ENCODE data around the gene IGFALS.

The IGFALS gene

DNA sequence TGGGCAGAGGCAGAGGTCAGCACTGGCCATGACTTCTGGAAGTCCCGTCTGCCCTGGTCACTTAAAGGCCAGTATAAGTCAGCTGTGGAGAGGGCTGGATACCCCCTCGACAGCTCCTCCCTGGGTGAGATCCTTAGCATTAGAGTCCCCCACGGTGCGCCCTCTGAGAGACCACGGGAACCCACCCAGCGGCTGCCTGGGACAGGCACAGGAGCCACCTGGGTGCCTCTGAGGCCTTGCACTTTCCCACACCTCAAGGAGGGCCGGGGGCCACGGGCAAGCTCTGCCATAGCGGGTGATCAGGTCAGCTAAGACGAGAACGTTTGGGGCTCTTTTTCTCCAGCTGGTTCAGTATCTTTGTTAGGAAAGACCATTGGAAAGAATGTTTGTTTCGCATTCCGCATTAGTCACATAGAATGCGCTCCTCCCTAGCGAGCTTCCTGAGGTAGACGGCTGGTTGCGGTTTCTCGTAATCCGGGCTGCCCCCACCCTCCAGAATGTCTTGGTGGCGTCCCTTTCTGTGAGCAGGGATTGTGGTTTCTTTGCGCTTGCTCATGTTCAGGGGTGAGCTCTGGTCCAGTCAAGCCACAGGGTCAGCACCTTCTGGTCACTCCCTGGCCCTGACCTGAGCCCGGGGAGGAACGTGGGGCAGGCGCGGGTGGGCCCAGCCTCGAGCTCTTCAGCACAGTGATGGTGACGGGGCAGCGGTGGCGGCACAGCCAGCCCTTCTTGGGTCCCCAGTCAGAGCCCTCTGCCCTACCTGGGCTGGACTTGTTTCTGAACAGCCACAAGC, 47.4 kb downstream of the IGFALS start:
- peak; percentile 54 for ATAC-seq
- TF ChIP-seq ZFP3 (CRISPR knock-in tag; IDR thresholded peaks at IDR 0.05) (no peak), ESRRG (CRISPR knock-in tag; IDR thresholded peaks at IDR 0.05) (no peak), ARNTL (CRISPR knock-in tag; IDR thresholded peaks at IDR 0.05; ENCODE audit: borderline replicate concordance, low read depth) (no peak), ZNF8 (CRISPR knock-in tag; IDR thresholded peaks at IDR 0.05) (no peak), CSDC2 (CRISPR knock-in tag; IDR thresholded peaks at IDR 0.05) (no peak), TOX (CRISPR knock-in tag; IDR thresholded peaks at IDR 0.05; ENCODE audit: borderline replicate concordance) (no peak), ZNF565 (CRISPR knock-in tag; conservative IDR thresholded peaks at IDR 0.05; ENCODE audit: low read depth) (no peak)
- TF ChIP-seq, protein P1, sequence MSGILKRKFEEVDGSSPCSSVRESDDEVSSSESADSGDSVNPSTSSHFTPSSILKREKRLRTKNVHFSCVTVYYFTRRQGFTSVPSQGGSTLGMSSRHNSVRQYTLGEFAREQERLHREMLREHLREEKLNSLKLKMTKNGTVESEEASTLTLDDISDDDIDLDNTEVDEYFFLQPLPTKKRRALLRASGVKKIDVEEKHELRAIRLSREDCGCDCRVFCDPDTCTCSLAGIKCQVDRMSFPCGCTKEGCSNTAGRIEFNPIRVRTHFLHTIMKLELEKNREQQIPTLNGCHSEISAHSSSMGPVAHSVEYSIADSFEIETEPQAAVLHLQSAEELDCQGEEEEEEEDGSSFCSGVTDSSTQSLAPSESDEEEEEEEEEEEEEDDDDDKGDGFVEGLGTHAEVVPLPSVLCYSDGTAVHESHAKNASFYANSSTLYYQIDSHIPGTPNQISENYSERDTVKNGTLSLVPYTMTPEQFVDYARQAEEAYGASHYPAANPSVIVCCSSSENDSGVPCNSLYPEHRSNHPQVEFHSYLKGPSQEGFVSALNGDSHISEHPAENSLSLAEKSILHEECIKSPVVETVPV (CRISPR knock-in tag; IDR thresholded peaks at IDR 0.05): no peak
- TF ChIP-seq, protein P2, sequence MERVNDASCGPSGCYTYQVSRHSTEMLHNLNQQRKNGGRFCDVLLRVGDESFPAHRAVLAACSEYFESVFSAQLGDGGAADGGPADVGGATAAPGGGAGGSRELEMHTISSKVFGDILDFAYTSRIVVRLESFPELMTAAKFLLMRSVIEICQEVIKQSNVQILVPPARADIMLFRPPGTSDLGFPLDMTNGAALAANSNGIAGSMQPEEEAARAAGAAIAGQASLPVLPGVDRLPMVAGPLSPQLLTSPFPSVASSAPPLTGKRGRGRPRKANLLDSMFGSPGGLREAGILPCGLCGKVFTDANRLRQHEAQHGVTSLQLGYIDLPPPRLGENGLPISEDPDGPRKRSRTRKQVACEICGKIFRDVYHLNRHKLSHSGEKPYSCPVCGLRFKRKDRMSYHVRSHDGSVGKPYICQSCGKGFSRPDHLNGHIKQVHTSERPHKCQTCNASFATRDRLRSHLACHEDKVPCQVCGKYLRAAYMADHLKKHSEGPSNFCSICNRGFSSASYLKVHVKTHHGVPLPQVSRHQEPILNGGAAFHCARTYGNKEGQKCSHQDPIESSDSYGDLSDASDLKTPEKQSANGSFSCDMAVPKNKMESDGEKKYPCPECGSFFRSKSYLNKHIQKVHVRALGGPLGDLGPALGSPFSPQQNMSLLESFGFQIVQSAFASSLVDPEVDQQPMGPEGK (CRISPR knock-in tag; IDR thresholded peaks at IDR 0.05; ENCODE audit: borderline replicate concordance): no peak

DNA sequence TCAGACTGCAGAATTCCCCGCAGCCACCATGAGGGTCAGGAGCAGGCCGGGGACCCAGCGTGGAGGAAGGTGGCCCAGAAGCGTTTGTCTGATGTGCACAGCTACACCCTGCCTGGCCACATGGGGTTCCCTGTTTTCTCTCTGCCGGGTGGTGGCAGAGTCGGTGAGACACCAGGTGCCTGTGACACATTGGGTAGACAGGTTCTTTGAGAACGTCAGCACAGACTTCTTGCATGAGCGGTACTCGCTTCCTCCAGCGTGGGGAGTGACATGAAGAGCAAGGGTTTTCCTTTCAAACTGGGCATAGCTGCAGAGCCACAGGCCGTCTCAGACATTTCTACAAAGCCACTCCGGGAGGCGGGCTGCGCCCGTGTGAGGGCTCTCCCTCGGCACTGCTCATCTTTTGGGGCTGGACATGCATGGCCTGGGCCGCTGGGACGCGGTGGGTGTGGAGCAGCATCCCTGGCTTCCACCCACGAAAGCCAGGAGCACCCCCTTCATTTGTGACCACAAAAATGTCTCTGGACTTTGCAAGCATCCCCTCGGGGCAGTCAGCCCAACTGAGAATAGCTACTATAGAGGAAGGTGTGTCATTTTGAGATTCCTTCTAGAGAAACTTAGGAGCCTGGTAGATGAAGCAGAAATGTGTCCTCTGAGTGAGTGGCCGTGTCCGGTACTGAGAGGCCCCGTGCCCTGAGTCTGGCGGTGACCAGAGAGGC, 48.2 kb downstream of the IGFALS start:
- ATAC-seq: peak; percentile 27
- TF ChIP-seq TCF4 (CRISPR knock-in tag; IDR thresholded peaks at IDR 0.05; ENCODE audit: borderline replicate concordance) (no peak), ZNF70 (CRISPR knock-in tag; IDR thresholded peaks at IDR 0.05) (no peak), ARNTL (CRISPR knock-in tag; IDR thresholded peaks at IDR 0.05; ENCODE audit: borderline replicate concordance, low read depth) (no peak), SNAI2 (CRISPR knock-in tag; IDR thresholded peaks at IDR 0.05) (no peak), OSR1 (CRISPR knock-in tag; IDR thresholded peaks at IDR 0.05) (no peak)

DNA sequence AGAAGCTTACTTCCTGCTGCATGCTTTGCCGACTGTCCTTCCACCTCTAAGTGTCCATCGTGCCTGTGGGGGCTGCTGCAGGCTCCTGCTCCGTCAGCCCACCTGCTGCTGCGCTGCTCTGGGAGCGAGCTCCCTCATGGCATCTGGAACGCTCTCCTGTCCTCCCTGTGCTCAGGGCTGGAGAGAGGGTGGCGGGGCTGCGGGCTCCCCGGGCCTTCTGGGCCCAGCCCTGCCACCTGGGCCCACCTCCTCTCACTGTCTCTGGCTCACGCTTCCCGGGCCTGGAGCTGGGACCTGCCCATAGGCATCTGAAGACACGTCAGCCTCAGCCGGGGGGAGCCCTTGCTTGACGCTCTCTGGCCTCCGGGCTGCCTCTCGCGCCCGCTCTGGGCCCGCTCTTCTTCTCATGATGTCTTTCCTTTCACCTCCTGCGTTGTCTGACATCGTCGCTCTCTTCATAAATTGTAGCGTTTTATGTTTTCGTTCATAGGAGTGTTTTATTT, 49.1 kb downstream of the IGFALS start:
- TF ChIP-seq ZNF565 (CRISPR knock-in tag; conservative IDR thresholded peaks at IDR 0.05; ENCODE audit: low read depth) (no peak), ZNF8 (CRISPR knock-in tag; IDR thresholded peaks at IDR 0.05) (no peak), BACH2 (CRISPR knock-in tag; IDR thresholded peaks at IDR 0.05; ENCODE audit: borderline replicate concordance) (no peak), ARNTL (CRISPR knock-in tag; IDR thresholded peaks at IDR 0.05; ENCODE audit: borderline replicate concordance, low read depth) (no peak), ZFP30 (CRISPR knock-in tag; IDR thresholded peaks at IDR 0.05) (no peak), OSR1 (CRISPR knock-in tag; IDR thresholded peaks at IDR 0.05) (no peak), GLIS3 (CRISPR knock-in tag; IDR thresholded peaks at IDR 0.05) (no peak), TOX (CRISPR knock-in tag; IDR thresholded peaks at IDR 0.05; ENCODE audit: borderline replicate concordance) (no peak), ZFP3 (CRISPR knock-in tag; IDR thresholded peaks at IDR 0.05) (no peak), PPARA (CRISPR knock-in tag; IDR thresholded peaks at IDR 0.05; ENCODE audit: borderline replicate concordance) (no peak), ESRRG (CRISPR knock-in tag; IDR thresholded peaks at IDR 0.05) (no peak)
- TF ChIP-seq, protein P1 (CRISPR knock-in tag; IDR thresholded peaks at IDR 0.05): no peak
- no peak for ATAC-seq

DNA sequence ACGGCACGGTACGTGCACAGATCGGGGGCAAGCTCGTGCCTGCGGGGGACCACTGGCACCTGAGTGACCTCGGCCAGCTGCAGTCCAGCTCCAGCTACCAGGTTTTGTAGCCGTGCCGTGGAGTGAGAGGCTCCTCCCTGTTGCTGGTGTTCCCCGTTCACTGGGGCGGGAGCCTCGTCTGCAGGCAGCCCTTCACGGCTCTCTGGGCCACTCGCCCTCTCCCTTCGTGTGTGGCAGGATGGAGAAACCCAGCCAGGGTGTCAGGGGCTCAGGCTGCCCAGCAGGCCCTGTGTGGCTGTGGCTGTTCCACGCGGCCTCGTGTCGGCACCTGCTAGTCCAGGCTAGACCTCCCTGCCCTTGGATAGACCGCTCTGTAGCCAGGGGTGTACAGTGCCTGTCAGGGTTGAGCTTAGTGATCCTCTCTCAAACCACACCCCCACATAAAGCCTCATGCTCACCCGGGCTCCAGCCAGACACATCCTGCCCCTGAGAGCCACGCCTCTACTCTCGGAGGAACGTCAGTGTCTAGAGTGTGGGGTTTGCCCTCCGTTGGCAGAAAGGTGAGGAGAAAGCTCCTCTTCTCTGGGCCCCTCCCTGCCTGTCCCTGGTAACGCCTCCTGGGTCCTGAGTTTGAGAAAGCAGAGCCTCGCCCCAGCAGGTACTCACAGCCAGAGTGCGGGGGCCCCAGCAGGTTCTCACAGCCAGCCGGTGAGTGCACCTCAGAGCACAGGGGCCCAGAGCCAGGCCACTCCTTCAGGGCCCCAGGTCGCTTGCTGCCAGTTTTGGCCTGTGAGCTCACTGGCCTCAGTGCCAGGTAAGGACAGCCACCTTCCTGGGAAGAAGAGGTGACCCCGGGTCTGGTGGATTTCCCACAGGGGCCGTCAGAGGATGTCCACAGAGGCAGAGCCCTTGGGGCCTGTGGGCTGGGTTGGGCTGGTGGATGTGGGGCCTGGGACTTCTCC, 49.8 kb downstream of the IGFALS start:
- ATAC-seq: no peak
- TF ChIP-seq ZNF565 (CRISPR knock-in tag; conservative IDR thresholded peaks at IDR 0.05; ENCODE audit: low read depth): no peak
- no peak for TF ChIP-seq PPARA (CRISPR knock-in tag; IDR thresholded peaks at IDR 0.05; ENCODE audit: borderline replicate concordance)
- no peak for TF ChIP-seq TCF4 (CRISPR knock-in tag; IDR thresholded peaks at IDR 0.05; ENCODE audit: borderline replicate concordance)
- no peak for TF ChIP-seq RARB (CRISPR knock-in tag; IDR thresholded peaks at IDR 0.05)
- no peak for TF ChIP-seq SNAI2 (CRISPR knock-in tag; IDR thresholded peaks at IDR 0.05)
- no peak for TF ChIP-seq GLIS3 (CRISPR knock-in tag; IDR thresholded peaks at IDR 0.05)
- TF ChIP-seq ISL1 (CRISPR knock-in tag; IDR thresholded peaks at IDR 0.05): no peak
- TF ChIP-seq, protein P3, sequence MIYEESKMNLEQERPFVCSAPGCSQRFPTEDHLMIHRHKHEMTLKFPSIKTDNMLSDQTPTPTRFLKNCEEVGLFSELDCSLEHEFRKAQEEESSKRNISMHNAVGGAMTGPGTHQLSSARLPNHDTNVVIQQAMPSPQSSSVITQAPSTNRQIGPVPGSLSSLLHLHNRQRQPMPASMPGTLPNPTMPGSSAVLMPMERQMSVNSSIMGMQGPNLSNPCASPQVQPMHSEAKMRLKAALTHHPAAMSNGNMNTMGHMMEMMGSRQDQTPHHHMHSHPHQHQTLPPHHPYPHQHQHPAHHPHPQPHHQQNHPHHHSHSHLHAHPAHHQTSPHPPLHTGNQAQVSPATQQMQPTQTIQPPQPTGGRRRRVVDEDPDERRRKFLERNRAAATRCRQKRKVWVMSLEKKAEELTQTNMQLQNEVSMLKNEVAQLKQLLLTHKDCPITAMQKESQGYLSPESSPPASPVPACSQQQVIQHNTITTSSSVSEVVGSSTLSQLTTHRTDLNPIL (CRISPR knock-in tag; IDR thresholded peaks at IDR 0.05; ENCODE audit: low read depth): no peak
- no peak for TF ChIP-seq OSR1 (CRISPR knock-in tag; IDR thresholded peaks at IDR 0.05)
- TF ChIP-seq TOX (CRISPR knock-in tag; IDR thresholded peaks at IDR 0.05; ENCODE audit: borderline replicate concordance): no peak
- no peak for TF ChIP-seq ZC3H10 (CRISPR knock-in tag; IDR thresholded peaks at IDR 0.05)
- no peak for TF ChIP-seq CSDC2 (CRISPR knock-in tag; IDR thresholded peaks at IDR 0.05)
- TF ChIP-seq, protein P1 (CRISPR knock-in tag; IDR thresholded peaks at IDR 0.05): no peak
- no peak for TF ChIP-seq ZFP3 (CRISPR knock-in tag; IDR thresholded peaks at IDR 0.05)
